ENCODE measurements around the gene CABP4.
A peak's percentile ranks its signal among the peaks of the same experiment; 100 is the strongest.

DNA sequence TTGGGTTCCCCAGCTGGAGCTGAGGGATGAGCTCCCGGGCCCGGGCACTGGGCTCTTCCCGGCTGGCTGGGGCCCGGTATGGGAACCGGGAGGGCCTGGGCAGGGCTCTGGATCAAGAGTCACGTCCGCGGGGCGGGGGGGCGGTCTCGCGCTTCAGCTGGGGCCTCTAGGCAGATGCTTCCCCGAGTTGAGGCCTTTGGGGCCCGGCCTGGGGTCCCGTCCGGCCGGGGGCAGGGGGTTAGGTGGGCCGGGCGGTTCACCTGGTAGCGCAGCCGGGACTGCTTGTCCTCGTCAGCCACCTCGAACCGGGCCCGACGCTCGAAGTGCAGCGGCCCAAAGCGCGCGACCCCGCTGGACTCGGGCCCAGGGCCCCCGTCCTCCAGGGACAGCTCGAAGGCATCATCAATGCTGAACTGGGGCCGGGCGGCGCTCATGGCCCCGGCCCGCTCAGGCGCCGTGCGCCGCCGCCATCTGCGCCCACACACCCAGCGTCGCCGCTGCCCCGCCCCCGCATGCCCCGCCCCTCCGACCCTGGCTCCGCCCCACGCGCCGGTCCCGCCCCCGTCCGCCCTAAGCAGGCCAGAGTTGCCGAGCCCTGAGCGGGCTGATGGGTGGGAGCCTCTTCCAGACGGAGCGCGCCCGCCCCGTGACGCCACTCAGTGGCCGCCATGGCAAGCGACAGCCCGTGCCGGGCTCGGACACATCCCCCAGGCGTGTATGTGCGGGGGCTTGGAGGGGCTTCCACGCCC, 13.8 kb downstream of the CABP4 start, which contains the start of gene TMEM134:
- TF ChIP-seq POLR2AphosphoS5 (IDR thresholded peaks at IDR 0.05; ENCODE audit: low read depth, low read length) (peak; percentile 47; the same call in 1 of the 2 replicates), POLR2A (IDR thresholded peaks at IDR 0.05; ENCODE audit: low read depth, low read length) (peak; percentile 81), TAF1 (IDR thresholded peaks at IDR 0.05; ENCODE audit: low read depth, low read length) (no peak; the same call in 1 of the 2 replicates), SPI1 (IDR thresholded peaks at IDR 0.05; ENCODE audit: low read depth, low read length) (no peak), POU2F2 (IDR thresholded peaks at IDR 0.05; ENCODE audit: low read depth, low read length) (0 out of 2 replicates have a peak, but pooled peaks have one; percentile 6), PAX5 (IDR thresholded peaks at IDR 0.05; ENCODE audit: insufficient read depth, low read length, severe bottlenecking) (no peak)
